HG02759 (cell line): Measurements from ENCODE around the gene SMARCC1.
"Not testable (repeated sequence)": the region's sequence is repeated elsewhere in the genome, so short reads cannot be mapped to it uniquely, and the experiment has no call there.

Experiments used
- ATAC-seq: cut with Tn5 transposase; IDR thresholded peaks from one replicate; pipeline ENCODE4 v1.9.1; 2021; ENCODE audit warnings: mild to moderate bottlenecking, moderate library complexity; ENCODE audit not compliant: unreplicated experiment

SMARCC1 gene

GRCh38 chr3:47781685-47782445 lies at the start of gene SMARCC1:
SMARCC1 (minus strand) TSS chr3:47781893; CDS start chr3:47781797, 96 bp downstream.
- ATAC-seq = peak; percentile 82

GRCh38 chr3:47829482-47829881 lies 47.8 kb upstream of the SMARCC1 start:
- not testable (repeated sequence) for ATAC-seq

- ATAC-seq = no peak
Measured at GRCh38 chr3:47825590-47825989, 43.9 kb upstream of the SMARCC1 start.

GRCh38 chr3:47824541-47825473 lies 43.1 kb upstream of the SMARCC1 start:
- ATAC-seq = peak; percentile 98

GRCh38 chr3:47817609-47818008 lies 35.9 kb upstream of the SMARCC1 start:
- ATAC-seq = no peak

GRCh38 chr3:47813551-47814177 lies 32.0 kb upstream of the SMARCC1 start:
- no peak for ATAC-seq

- ATAC-seq = no peak
Measured at GRCh38 chr3:47804577-47804976, 22.9 kb upstream of the SMARCC1 start.

- ATAC-seq = no peak
Measured at GRCh38 chr3:47803480-47804025, 21.9 kb upstream of the SMARCC1 start.

GRCh38 chr3:47802734-47803479 lies 21.2 kb upstream of the SMARCC1 start, which contains the start of gene DHX30:
DHX30 (plus strand) TSS chr3:47803138; CDS start chr3:47810684, 7,546 bp downstream.
- ATAC-seq = peak; percentile 93

GRCh38 chr3:47799733-47800132 lies 18.0 kb upstream of the SMARCC1 start:
- no peak for ATAC-seq

- no peak for ATAC-seq
Measured at GRCh38 chr3:47794544-47794943, 12.9 kb upstream of the SMARCC1 start.

- no peak for ATAC-seq
Measured at GRCh38 chr3:47792699-47793098, 11.0 kb upstream of the SMARCC1 start.

GRCh38 chr3:47791193-47791855 lies 9.6 kb upstream of the SMARCC1 start:
- ATAC-seq = no peak

- no peak for ATAC-seq
Measured at GRCh38 chr3:47783673-47784072, 2.0 kb upstream of the SMARCC1 start.

- no peak for ATAC-seq
Measured at GRCh38 chr3:47782446-47783308, 984 bp upstream of the SMARCC1 start.

GRCh38 chr3:47780741-47781684 lies 680 bp downstream of the SMARCC1 start:
- peak; percentile 34 for ATAC-seq

- no peak for ATAC-seq
Measured at GRCh38 chr3:47778746-47779145, 2.9 kb downstream of the SMARCC1 start.

GRCh38 chr3:47772788-47773187 lies 8.9 kb downstream of the SMARCC1 start:
- no peak for ATAC-seq
